SU-DHL-6 (cell line): ENCODE results near the gene KNOP1.

ENCODE experiments used
- CTCF ChIP-seq: fragments of 200-600 bp; sonication (generic); IDR thresholded peaks from one replicate; pipeline ENCODE4 v1.5.1; 2017; ENCODE audit warnings: antibody characterized with exemption, mild to moderate bottlenecking, low read length, moderate library complexity; ENCODE audit not compliant: insufficient read depth, poor library complexity, severe bottlenecking
- EZH2phosphoT487 ChIP-seq: fragments of 200-600 bp; sonication (generic), shearing (Covaris generic); conservative IDR thresholded peaks from 2 replicates; pipeline ENCODE4 v1.6.1; 2018; ENCODE audit warnings: mild to moderate bottlenecking, antibody characterized with exemption, low read length, moderate library complexity, mixed read lengths

- no peak for TF ChIP-seq CTCF
- no peak for TF ChIP-seq EZH2phosphoT487
Observed at GRCh38 chr16:19751478-19752385, 33.7 kb upstream of the KNOP1 start.
